Activated CD4-positive, CD25-positive, alpha-beta regulatory T cell treated with anti-CD3 and anti-CD28 coated beads, Interleukin-2, amount 50 U/mL, for 24 hours (primary cell): ENCODE results near the gene NCKAP5L.
A peak's percentile ranks its signal among the peaks of the same experiment; 100 is the strongest.
"Not testable (repeated sequence)": the region's sequence is repeated elsewhere in the genome, so short reads cannot be mapped to it uniquely, and the experiment has no call there.

Experiments
- ATAC-seq, 2 donors: fragments of 150-1000 bp; cut with Tn5 transposase; one replicate each; pipeline ENCODE4 v1.10.0; 2021; ENCODE audit warnings: mild to moderate bottlenecking in 1 of 2, moderate library complexity in 1 of 2

NCKAP5L gene

DNA sequence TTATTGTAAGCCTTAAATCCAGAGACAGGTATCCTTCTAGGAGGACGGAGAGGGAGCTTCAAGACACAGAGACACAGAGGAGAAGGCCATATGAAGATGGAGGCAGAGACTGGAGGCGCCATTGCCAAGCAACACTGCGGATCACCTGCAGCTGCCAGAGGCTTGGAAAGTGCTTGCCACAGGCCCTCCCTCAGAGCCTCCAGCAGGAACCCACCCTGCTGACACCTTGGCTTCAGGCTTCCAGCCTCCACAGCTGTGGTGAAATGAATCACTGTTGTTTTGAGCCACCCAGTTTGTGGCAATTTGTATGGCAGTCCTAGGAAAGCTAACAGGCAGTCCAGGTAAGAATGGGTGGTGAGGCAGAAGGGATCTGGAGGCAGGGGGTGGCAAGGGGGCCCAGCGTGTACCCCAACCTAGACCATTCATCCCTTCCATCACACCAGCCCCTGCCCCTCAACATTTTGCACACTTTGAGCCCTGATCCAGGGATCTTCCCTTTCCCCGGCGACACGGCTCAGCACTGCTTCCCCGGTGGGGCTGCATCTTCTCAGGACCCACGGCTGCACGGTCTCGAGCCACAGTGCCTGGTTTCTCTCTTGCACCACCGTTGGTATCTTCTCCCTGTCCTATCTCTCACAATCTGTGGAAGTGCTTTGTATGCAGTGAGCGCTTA is 37.0 kb upstream of the NCKAP5L start:
- ATAC-seq, result no peak

DNA sequence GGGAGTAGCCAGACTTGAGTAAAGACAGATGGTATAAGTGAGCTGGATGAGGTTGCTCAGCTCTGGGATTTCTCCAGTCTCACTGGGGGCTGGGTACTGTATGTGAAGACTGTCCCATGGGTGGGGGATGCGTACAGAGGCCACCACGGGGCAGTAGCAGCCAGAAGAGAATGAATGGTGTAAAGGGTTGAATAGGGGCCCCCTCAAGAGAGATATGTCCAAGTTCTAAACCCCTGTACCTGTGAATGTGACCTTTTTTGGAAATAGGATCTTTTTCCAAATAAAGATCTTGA is 36.5 kb upstream of the NCKAP5L start:
- ATAC-seq, result no peak

DNA sequence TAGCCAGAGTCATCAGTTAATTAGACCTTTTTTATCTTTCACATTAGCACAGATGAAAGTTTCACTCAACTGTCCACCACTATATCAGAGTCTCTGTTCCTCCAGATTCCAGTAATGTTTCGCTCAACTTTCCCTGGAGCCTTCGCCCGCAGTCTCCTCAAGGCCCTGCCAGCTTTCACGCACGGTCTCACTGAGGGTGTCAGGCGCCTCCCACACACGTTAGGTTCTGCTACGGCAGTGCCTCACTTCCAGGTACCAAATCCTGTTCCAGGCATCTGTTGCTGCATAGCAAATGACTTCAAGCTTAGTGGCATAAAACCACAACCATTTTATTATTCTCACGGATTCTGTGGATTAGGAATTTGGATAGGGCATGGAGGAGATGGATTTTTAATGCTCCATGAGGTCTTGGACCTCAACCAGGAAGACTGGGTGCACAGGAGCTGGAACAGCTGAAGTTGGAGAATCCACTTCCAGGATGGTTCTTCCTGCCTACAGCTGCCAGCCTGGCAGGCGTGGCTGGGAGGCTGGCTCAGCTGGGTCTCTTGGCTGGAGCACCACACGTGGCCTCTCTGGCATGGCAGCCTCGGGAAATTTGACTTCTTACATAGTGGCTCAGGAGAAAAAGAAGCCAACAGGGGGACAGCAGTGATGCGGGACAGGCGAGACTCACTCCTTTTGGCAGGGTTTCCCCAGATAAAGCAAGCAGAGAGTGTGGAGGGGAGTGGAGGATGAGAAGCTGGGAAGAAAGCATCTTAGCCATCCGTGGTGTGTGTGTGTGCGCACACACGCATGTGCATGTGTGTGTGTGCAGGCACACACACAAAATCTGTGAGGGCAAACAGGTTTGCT is 36.0 kb upstream of the NCKAP5L start:
- ATAC-seq, result no peak

DNA sequence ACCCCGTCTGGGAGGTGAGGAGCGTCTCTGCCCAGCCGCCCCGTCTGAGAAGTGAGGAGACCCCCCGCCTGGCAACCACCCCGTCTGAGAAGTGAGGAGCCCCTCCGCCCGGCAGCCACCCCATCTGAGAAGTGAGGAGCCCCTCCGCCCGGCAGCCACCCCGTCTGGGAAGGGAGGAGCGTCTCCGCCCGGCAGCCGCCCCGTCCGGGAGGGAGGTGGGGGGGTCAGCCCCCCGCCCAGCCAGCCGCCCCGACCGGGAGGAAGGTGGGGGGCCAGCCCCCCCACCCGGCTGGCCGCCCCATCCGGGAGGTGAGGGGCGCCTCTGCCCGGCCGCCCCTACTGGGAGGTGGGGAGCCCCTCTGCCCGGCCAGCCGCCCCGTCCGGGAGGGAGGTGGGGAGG is 32.7 kb upstream of the NCKAP5L start:
- ATAC-seq, result not testable (repeated sequence)

DNA sequence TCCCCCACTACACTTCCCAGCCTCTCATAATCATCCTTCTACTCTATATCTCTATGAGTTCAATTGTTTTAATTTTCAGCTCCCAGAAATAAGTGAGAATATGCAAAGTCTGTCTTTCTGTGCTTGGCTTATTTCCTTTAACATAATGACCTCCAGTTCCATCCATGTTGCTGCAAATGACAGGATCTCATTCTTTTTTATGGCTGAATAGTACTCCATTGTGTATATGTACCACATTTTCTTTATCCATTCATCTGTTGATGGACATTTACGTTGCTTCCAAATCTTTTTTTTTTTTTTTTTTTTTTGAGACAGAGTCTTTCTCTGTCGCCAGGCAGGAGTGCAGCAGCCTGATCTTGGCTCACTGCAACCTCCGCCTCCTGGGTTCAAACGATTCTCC is 27.7 kb upstream of the NCKAP5L start:
- ATAC-seq, result not testable (repeated sequence)

DNA sequence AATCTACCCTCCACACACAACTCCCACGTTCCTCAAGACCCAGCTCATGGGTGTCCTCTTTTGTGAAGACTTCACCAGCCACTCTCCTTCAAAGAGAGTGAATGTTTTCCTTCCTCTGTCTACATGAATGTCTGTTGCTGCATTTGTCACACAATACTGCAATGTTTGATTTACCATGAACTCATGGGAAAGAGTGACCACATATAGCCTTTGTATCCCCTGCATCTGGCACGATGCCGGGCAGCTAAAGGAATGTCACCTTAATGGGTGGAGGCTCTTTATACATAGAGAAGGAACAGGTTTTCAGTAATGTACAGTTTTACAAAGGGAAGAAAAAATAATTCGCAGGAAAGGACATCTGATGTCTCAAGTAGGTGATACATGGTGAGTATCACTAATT is 26.8 kb upstream of the NCKAP5L start:
- no peak for ATAC-seq

DNA sequence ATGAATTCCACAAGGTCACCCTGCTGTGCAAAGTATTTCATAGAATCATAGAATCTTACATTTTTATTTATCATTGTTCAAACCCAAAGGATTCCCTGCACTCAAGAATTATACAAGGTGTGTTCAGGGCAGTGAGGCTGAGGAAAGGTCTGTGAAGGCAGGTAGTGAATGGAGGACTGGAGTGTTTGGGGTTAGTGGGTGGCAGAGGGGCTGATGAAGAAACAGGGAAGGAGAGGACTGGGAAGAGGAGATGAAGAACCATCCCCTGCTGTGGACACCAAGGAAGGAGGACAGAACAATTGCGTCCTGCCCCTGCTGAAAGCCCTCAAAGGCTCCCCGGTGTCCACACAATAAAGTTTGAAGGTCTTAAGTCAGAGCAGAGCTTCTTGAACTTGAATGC is 25.5 kb upstream of the NCKAP5L start:
- no peak for ATAC-seq

DNA sequence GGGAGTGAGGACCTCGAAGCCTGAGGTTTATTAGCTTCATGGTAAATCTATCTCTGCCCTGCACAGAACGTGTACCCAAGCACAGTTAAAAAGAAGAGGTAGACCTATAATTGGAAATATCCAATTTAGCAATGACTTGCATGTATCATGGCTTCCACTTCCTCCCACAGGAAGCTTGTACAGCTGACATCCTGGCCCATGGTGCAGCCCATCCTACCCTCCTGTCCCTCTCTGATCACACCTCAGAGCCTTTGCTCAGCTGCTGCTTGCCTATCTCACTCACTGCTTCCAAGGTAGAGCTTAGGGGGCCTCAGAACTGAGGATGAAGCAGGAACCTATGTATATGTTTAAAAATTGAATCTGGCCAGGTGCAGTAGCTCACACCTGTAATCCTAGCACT is 18.9 kb upstream of the NCKAP5L start:
- ATAC-seq, result no peak

DNA sequence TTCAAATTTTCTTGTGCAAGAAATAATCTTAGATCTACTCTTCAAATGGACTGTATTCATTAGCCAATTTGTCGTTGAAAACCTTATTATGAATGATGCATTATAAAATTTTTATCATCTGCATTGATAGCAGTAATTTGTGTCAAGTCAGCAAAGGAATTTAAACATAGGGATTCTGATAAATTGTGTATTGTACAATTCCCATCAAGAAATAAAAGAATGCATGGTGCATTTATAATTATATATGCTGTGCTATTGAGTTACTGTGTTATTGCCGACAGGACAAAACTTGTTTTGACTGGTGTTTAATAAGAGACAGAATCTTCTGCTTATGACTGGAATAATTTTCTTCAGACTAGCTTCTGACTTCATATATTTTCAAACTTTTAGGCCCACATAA is 17.8 kb upstream of the NCKAP5L start:
- ATAC-seq, result no peak

DNA sequence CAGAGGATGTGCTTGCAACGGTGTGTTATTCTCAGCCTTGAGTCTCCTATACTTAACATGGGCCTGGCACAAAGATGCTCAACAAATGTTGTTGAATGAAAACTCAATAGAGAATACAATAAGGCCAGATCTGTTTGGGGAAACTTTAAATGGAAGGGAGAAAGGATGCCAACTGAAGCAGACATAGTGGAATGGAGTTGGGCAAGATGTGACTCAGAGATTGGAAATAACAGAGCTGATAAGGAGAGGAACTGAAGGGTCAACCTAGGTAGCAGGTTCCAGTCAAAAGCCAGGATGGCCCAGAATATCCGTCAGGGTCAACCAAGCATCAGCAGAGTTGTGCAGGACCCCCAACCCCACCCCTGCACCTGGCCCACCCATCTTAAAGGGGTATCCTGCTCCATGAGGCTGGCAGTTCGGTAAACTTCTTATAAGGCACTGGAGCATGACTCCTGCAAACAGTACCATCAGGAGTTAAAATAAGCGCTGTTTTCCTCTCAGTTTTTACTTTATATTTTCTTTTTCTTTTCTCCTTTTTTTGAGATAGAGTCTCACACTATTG is 15.7 kb upstream of the NCKAP5L start:
- ATAC-seq, result no peak

DNA sequence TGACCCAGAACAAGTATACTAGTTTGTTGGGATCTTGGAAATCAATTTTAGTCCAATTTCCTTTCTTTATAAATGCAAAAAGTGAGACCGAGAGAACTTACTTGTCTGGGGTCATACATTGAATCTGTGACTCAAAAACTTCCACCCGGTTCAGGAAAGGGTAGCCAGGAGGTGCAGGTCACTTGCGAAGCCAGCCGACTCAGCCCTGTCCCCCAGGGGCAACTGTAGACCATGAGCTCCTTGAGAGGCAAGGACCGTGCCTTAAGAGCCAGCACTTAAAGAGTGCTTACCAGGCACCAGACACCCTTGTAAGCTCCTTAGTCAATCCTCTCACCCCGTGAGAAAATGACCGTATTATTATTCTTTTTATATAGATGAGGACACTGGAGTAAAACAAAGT is 15.2 kb upstream of the NCKAP5L start:
- no peak for ATAC-seq

DNA sequence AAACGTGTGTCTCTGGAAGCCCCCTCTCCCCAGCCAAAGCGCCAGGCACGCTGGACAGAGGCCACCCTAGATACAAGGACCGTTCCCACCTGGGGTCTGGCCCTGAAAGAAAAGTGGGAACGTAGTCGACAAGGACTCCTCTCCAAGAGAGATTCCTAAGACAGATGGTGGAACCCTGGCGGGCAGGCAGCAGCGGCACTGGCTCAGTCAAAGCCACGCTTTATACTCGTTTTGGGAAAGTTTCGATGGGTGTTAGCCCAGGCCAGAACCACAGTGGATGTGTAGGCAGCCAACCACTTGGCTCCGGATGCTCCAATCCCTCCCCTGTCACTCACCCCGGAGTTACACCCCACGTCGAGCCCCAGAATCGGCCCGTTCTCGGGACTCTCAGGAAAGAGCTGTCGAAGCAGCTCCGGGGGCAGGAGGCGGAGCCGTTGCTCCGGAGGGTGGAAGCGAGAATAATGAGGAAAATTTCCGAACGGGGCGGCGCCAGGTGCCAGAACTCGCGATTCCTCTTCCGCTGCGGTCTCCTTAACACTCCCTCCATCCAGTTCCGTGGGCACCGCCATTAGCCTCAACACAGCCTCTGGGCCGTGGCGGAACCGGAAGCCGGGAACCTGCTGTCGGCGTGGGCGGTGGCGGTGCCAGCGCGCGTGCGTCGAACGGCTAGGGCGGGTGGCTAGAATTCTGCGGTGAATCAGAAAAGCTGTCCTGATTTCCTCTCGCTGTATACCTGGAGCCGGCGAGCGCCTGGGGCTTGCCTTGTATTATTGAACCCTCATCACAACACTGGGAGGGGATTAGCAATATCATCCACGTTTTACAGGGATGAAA is 14.5 kb upstream of the NCKAP5L start, which contains the start of gene BCDIN3D:
TSS of gene BCDIN3D (minus strand) at position 588 of the 834 bp plus-strand sequence. CDS start at position 569, 19 bp downstream.
- peak; percentile 94 for ATAC-seq

DNA sequence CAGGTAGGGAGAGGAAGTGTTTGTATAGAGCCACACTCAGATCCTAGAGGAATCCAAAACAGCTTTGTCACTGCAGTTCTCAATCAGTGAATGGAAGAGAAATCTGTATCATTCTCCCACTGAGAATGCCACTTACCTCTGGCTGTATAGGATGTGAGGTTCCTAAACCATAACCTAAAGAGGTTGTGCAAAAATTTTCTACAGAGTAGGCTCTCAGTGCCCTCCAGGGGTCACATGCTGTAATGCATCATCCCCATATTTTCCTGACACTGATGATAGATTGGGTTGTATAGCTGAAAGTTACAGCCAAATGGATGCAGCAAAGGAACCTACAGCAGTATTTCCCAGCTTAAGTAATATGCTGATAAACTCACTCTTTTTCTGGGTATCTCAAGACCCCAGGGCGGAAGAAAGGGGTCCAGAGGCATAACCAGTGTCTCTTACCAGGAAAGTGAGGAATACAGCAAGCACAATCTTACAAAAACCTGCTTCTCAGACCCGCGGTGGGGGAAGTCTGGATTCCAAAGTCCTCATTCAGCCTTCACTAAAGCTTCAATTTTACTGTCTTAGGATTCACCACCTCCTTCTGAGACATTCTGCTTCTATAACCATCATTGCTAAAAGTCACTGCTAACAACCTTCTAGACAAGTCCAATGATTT is 10.9 kb upstream of the NCKAP5L start:
- ATAC-seq, result no peak

DNA sequence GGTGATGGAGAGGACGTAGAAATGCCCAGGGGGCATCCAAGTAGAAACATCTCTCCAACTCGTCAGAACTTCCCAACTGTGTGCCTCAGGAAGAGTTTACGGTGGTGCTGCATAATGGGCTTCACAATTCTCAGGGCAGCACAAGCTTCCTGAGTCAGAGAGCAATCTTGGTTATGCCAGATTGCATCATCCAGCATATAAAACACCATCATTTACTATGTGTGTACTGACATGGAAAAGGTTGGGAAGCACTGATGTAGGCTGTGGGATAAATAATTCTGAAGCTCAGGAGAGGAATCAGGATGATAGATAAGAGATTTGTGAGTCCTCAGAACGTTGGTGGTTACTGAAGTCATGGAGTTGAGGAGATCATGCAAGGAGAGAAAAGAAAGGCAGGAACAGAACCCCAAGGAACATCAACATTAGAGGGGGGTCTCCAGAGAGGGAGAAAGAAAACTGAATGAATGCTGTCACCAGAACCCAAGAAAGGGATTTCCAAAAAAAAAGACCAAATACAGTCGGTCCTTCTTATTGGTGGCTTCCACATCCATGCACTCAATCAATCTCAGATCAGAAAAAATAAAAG is 4.7 kb upstream of the NCKAP5L start:
- ATAC-seq, result no peak

DNA sequence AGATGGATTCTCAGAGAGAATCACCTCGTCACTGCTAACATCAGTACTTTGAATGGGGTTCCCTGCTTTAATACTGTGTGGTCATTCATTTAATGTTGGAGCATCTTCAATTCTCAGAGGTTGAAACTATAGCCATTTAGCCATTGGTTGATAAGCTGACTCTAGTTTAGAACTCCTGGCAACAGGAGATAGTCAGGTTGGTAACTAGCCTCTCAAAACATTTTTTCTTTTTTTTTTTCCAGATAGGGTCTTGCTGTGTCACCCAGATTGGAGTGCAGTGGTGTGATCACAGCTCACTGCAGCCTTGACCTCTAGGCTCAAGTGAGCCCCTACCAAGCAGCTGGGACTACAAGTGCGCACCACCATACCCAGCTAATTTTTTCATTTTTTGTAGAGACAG is 3.5 kb upstream of the NCKAP5L start:
- no peak for ATAC-seq

DNA sequence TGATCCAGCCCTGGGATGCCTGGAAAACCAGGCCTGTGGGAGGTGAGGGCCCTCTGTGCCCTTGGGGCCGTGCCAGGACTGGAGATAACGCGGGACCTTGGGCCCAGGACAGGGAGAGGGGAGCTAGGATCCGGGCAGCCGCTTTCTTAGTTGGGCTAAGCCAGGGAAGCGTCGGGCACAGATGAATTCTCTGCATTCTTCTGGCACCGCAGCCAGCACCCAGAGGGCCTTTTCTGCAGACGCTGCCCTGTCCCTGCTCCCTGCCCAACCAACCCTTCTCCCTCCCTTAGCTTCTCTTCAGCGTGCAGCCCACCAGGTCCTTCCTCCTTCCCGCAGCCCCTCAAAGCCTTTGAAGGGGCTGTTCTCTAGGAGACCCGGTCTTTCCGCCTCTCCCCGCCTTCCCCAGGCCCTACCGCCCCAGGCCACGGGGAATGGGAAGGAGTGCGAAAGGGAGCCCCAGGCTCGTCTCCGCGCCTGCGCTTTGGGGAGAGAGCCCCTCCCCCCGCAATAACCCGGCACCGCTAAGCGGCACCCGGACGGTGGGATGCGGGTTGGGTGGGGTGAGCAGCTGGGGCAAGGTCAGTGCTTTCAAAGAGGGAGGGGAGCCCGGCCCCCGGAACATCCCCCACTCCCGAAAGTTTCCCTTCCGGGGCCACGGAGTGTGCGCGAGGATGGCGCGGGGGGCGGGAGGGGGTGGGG is 663 bp downstream of the NCKAP5L start:
- no peak for ATAC-seq

DNA sequence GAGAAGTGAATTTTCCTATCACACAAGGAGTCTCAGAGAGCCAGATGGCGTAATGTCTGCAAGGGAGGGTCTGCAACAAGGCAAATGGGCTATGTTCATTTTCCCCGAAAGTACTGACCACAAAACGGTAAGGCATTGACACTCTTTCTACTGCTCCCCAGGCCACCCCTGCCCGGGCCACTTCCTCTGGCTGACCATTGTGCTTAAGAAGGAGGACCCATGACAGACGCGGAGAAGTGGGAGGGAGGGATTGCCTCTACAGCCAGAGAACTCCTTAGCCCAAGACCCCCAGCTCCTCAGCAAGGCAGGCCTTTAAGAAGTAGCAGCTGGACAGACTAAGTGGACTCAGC is 1.2 kb downstream of the NCKAP5L start:
- no peak for ATAC-seq

DNA sequence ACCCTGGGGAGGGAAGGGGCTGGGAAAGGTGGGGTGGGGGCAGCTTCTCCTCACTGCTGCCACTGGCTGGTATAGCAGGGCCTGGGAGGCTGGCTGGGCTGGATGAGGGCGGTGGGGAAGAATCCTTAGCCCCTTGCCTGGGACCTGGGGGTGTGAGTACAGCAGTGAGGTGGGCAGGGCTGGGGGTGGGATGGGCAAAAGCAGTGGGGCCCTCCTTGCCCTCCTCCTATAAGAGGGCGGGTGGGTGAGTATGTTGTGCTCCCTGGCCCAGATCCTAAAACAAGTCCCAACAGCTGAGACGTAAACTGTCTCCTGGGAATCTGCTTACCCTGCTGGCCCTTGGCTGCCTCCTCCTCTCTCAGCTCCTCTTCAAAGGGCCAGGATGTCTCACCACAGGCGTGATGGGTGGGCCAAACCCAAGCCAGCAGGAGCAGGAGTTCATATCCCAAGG is 2.2 kb downstream of the NCKAP5L start:
- ATAC-seq, result no peak

DNA sequence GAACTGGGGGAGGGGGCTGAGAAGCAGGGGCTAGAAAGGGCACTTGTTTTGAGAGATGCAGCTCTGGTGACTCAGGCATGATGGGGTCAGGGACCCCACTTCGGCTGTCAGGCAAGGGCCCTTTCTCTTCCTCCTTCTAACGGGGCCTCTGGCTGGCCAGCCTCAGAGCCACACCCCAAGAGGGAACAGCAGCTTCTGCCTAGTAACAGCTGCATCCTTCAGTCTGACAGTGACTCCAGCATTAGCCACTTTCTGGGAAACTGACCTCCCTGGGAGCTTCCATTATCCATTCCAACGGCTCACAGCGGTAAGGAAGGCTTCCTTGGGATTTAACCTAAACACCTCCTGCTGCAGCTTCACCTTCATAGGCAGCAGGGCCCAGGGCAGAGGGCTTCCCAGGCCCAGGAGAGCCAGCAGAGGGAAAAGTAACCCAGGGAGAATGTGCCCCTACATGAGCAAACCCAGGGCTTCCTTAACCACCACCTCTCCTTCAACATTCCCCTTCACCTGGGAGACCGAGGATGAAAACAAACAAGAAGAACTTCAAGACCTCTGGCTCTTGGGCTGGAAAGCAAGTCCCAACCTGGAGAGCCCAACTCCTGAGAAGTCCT is 2.7 kb downstream of the NCKAP5L start:
- no peak for ATAC-seq

DNA sequence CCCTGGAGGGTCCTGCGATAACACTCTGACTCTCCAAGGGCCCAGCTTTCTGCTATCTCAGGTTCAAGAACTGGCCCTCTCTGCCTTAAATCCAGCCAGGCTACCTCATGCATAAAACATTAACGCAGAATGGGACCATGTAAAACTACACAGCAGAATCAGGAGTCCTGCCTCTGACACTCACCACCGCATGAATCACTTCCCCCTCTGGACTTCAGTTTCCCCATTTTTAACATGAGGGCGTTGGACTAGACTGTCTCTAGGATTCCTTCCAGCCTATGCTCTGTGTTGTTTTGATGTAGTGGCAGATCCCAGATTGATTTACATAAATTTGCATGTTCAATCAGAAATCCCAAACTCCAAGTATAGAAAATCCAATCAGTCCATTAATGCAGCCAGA is 3.3 kb downstream of the NCKAP5L start:
- ATAC-seq, result no peak

DNA sequence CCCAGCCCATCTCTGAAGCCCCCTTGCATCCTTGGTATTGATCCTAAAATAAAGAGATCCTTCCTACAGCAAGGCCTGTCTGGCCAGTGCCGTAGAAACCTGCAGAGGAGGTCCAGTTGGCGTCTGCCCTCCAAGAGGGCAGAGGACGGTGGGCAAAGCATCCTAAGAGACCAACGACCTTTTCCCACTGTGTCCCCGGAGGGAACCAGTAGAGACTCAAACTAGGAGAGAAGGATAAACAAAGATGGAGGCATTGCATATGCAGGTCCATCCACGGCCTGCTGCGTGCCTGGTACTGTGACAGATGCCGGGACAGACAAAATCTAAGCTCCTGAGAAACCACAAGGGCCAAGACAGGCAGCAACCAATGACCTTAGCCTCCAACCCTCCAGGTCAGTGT is 3.8 kb downstream of the NCKAP5L start:
- no peak for ATAC-seq
